CD4-positive, alpha-beta T cell treated with Interleukin-21 for 1 hour (primary cell): ENCODE measurements around the gene WWC1.
"Not testable (repeated sequence)": the region's sequence is repeated elsewhere in the genome, so short reads cannot be mapped to it uniquely, and the experiment has no call there.

ENCODE experiments used
- DNase-seq: peaks from one replicate; pipeline ENCODE4 v3.0.0-alpha.2; 2020

Gene WWC1

DNA sequence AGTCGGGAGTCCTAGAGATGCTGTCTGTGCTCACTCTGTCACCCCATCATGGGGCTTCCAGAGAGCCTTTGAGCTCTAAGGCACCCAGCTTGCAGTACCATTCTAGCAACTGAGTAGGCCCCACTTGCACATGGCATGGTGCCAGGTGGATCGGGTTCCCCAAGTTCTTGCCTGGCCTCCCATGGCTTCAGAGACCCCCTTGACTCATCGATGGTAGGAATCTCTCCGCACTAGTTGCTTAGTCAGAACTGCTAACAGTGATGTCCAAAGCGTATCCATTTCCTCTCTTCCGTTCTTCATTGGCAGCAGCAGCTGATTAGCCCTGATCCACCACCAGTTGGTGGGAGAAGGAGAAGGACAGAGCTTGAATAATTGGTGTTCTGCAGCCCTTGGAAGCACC lies 124.5 kb downstream of the WWC1 start:
- no peak for DNase-seq

DNA sequence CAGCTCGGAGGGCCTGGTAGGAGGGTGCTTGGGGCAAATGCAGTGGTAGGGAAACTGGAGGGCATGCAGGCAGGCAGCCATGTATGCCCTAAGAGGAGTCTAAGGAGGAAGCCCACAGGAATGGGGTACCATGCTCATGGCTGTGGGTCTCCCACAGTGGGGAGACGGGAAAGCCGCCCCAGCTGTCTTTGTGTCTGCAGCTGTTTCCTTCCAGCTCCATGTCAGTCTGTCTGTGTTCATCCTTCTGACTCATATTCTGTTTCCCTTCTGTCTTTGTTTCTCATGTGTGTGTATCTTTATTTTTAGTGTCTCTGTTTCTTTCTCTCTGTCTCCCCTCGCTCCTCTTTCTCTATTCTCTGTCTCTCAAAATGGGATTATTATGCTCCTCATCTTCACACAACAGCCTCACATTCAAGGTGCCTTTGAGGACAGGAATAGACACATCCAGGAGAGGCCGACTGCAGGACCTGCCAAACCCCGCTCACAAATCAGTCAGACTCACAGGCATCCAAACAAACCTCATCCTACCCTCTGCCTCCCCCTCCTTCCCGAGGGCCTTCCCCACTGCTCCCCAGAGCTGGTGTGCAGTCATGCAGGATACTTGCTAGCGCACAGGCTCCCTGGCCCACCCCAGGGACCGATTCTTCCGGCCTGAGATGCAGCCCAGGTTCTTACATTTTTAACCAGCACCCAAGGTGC lies 126.4 kb downstream of the WWC1 start:
- DNase-seq, result no peak

- no peak for DNase-seq
Measured at GRCh38 chr5:168420461-168420860, 129.0 kb downstream of the WWC1 start.

DNA sequence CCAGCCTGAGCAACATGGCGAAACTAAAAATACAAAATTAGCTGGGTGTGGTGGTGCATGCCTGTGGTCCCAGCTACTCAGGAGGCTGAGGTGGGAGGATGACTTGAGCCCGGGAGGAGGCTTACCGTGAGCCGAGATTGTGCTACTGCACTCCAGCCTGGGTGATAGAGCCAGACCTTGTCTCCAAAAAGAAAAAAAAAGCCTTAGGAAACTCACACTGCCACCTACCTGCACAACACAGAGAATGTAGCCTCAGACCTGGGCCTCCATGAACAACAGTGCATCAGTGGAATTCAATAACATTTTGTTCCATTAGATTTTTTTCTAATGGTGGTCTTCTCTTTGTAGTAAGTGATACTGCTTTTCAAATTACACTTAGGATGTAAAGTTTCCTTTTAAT lies 131.0 kb downstream of the WWC1 start:
- DNase-seq, result no peak

GRCh38 chr5:168423478-168423877 lies 132.0 kb downstream of the WWC1 start:
- no peak for DNase-seq

- DNase-seq, result no peak
Measured at GRCh38 chr5:168423971-168424370, 132.5 kb downstream of the WWC1 start.

DNA sequence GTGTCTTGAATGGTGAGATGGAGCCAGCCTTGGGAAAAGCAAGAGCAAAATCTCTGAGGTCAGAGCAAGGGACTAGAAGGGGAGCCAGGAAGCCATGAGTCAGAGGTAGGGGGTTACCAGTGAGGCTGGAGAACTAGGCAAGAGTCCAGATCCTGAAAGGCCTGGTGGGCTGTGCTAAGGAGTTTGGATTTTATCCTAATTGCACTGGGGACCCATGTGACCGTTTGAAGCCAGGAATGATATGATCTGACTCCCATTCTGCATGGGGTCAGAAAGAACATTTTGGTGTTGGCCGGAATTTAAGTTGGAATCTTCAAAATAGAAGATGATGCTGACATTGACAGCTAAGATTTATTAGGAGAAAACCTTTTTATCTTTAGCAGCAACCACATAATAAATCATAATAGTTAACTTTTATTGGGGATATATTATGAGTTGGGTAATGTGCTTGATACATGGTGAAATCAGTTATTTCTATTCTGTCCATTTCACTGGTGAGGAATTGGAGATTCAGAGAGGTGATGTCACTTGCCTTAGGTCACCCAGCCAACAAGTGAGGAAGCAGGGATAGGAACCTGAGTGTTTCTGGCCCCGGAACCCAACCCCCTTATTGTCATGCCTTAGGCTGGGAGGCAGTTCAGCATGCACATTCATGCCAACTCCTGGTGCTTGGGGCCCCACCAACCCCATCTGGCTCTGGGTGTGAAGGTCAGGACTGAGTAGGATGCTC lies 133.3 kb downstream of the WWC1 start:
- no peak for DNase-seq

- no peak for DNase-seq
Measured at GRCh38 chr5:168426007-168426863, 134.8 kb downstream of the WWC1 start.

GRCh38 chr5:168426864-168427172 lies 135.4 kb downstream of the WWC1 start:
- no peak for DNase-seq

GRCh38 chr5:168427224-168427623 lies 135.8 kb downstream of the WWC1 start:
- no peak for DNase-seq

GRCh38 chr5:168428552-168428951 lies 137.1 kb downstream of the WWC1 start:
- DNase-seq, result no peak

DNA sequence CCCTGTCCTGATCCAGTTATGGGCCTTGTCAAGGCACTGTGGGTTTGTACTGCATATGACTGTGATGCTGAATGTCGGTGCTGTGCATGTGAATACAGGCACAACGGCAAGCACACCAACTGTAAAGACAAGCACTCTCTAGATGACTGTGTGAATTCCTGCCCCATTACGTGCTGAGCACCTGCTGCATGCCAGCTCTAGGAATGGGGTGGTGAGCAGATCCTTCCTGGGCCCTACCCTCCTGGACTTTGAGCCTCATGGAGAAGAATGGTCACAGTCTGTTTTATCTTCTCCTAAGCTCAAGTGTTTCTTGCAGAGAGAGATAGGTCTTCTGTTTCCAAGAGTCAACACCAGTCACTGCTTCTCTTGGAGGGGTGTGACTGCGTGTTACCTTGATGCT lies 138.9 kb downstream of the WWC1 start:
- no peak for DNase-seq

DNA sequence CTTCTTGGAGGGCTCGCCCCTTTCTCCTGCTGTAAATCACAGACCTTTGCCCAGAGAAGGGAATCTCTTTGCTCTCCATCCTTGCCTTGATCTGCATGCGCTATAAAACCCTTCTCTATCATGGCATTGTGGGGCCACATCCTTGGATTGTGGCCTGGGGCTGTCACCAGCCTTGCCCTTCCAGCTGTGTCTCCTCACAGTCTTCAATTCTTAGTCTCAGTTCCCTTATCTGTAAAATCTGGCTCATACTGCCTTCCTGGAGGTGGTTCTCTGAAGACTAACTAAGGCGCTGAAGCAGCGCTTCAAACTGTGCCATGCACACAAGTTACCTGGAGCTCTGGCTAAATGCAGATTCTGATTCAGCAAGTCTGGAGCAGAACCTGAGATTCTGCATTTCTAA lies 141.5 kb downstream of the WWC1 start:
- no peak for DNase-seq

DNA sequence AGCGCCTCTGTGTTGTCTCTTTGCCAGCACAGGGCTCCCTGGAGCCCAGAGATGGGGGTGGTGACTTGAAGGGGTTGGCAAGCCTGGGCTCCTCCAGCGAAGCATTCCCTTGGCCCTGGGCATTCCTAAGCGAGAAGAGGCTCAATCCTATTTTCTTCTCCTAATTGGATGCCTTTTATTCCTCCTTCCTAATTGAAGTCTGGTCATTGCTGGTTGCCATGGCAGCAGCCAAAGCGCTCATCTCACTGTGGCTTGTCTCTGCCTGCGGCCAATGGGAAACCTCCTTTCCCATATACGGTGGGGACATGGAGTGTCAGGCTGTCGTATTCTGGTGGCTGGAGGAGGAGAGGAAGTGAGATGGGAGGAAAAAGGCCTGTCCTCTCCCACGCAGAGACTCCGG lies 142.6 kb downstream of the WWC1 start:
- no peak for DNase-seq

- no peak for DNase-seq
Measured at GRCh38 chr5:168434746-168435321, 143.4 kb downstream of the WWC1 start.

- not testable (repeated sequence) for DNase-seq
Measured at GRCh38 chr5:168435340-168435739, 143.9 kb downstream of the WWC1 start.

- no peak for DNase-seq
Measured at GRCh38 chr5:168438349-168438748, 146.9 kb downstream of the WWC1 start.

GRCh38 chr5:168443533-168443932 lies 152.1 kb downstream of the WWC1 start:
- DNase-seq, result no peak

DNA sequence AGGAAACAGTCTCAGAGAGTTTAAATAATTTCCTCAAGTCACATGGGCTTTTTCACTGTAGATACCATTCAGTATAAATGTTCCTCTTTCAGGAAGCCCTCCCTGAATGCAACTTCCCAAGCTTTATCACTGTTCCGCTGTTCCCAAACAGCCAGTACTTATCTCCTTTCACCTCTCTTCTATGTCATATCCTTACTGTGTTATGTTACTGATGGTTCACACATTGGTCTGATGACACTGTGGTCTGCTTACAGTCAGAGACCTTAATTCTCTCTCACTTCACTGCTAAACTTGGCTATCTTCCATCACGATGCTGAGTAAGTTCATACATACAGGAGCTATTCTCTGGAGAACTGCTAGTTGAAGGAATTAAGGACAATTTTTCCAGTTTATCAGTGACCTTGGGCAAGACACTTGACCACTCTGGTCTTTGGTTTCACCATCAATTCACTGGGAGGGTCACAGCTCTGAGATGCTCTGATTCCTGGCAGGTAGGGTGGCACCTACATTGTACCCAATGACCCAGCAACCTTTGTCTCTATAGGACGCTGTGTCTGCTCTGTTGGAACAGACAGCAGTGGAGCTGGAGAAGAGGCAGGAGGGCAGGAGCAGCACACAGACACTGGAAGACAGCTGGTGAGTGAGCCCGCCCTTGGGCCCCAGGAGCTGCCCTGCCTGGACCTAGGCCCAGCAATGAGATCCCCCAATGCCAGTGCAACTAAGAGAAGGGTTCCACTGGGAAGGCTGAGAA lies 152.7 kb downstream of the WWC1 start:
- DNase-seq, result no peak

DNA sequence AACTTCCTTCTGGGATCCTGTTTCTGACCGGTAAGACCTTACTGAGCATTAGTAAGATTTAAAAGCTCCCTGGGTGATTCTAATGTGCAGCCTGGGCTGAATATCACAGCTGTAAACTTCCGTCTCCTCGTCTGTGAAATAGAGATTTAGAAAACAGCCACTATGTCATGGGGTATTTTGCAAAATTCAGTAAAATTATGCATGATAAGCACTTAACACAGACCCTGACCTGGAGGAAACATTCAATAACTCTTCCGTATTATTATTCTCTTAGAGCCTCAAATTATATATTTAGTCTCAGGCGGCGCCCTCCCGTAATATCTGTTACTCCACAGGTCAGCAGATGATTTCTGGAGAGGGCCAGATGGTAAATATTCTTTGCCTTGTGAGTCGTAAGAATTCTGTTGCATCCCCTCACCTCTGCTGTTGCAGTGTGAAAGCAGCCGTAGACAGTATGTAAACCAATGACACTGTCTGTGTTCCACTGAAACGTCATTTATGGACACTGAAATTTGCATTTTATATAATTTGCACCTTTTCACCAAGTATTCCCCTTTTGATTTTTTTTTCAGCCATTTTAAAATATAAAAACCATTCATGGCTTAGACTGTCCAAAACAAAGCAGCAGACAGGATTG lies 155.7 kb downstream of the WWC1 start:
- DNase-seq, result no peak

GRCh38 chr5:168447808-168448207 lies 156.4 kb downstream of the WWC1 start:
- no peak for DNase-seq

DNA sequence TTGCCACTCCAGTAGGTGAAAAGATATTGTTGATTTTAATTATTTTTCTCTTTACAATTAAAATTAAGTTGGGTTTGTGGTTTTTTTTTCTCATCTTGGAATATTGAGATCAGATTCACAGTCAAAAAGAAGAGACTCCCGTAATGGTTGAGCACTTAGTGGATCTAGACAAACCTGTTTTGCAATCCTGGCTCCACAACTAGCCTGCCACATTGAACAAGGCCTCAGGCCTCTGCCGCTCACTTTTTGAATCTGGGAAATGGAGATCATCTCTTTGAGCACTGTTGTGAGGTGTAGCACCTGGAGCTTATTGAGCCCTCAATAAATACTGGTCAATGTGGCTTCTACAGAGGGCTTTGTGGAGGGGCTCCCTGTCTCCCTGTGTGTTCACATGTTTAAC lies 157.7 kb downstream of the WWC1 start:
- DNase-seq, result no peak
